Colonic mucosa (tissue), 4 donors: ENCODE measurements around the gene SLC35G6. TPM values are rescaled to one million over a fixed set of nuclear protein-coding genes. Genes with fewer than 3 reads are reported as not detected.

ENCODE experiments used
- DNase-seq: peaks from one replicate; pipeline ENCODE4 v3.0.0-alpha.2; 2020
- H3K27ac ChIP-seq: fragments of 200-600 bp; one replicate; pipeline ENCODE4 v1.8.0; 2021
- H3K27me3 ChIP-seq: fragments of 200-600 bp; one replicate; pipeline ENCODE4 v1.8.0; 2021
- H3K36me3 ChIP-seq: fragments of 200-600 bp; one replicate; pipeline ENCODE4 v1.8.0; 2021
- H3K4me1 ChIP-seq: fragments of 200-600 bp; one replicate; pipeline ENCODE4 v1.8.0; 2021; ENCODE audit warnings: mild to moderate bottlenecking
- H3K4me3 ChIP-seq: fragments of 200-600 bp; one replicate; pipeline ENCODE4 v1.8.0; 2021
- H3K9ac ChIP-seq, 2 donors: one replicate each; pipeline ENCODE4 v1.7.0; 2013; ENCODE audit warnings: control low read depth in 2 of 2, low read depth in 2 of 2, low read length in 2 of 2
- H3K9me3 ChIP-seq: fragments of 200-600 bp; one replicate; pipeline ENCODE4 v1.8.0; 2021
- intact Hi-C: fragments of 100-400 bp; cut with DNase I; formaldehyde crosslinking; loops from one replicate; pipeline ENCODE4 v1.14.1; 2022
- total RNA-seq, 2 donors: library from RNA; stranded (reverse); fragmentation: NEBNext Ultra II Directional in 1 of 2; extraction: Animal tissue kit (Norgen Biotek cat#: 25700) in 1 of 2; gene quantifications; one replicate each; pipeline ENCODE4 v1.2.1, GENCODE V29; 2021
- TF ChIP-seq, protein P1 (sequence below): fragments of 200-600 bp; IDR thresholded peaks from one replicate; pipeline ENCODE4 v1.8.0; 2022; ENCODE audit warnings: antibody characterized with exemption, mild to moderate bottlenecking
- donor health status: healthy.
- donor health status: DM: no; HTN: no; CAD: no.
- donor health status: DM: no; HTN: no; CAD: no.

Gene SLC35G6
- total RNA-seq, 2 donors from 2014 or later: not detected

DNA sequence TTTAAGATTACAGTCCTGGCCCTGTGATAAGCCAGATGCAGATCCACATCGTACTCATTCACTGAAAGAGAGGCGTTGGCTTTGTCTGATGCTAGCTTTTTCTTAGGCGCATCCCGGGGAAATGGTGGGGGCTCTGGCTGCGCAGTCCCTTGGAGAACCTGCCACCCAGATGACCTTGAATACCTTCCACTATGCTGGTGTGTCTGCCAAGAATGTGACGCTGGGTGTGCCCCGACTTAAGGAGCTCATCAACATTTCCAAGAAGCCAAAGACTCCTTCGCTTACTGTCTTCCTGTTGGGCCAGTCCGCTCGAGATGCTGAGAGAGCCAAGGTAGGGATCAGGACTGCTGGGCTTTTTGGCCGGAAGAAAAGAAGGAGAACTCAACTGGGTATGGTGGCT lies 26.9 kb downstream of the SLC35G6 start:
- TF ChIP-seq, protein P1, sequence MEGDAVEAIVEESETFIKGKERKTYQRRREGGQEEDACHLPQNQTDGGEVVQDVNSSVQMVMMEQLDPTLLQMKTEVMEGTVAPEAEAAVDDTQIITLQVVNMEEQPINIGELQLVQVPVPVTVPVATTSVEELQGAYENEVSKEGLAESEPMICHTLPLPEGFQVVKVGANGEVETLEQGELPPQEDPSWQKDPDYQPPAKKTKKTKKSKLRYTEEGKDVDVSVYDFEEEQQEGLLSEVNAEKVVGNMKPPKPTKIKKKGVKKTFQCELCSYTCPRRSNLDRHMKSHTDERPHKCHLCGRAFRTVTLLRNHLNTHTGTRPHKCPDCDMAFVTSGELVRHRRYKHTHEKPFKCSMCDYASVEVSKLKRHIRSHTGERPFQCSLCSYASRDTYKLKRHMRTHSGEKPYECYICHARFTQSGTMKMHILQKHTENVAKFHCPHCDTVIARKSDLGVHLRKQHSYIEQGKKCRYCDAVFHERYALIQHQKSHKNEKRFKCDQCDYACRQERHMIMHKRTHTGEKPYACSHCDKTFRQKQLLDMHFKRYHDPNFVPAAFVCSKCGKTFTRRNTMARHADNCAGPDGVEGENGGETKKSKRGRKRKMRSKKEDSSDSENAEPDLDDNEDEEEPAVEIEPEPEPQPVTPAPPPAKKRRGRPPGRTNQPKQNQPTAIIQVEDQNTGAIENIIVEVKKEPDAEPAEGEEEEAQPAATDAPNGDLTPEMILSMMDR: no peak
- H3K9me3 ChIP-seq: no peaks in the 10 kb centered on the region
- intact Hi-C loops: no loop called here
- H3K4me3 ChIP-seq: no peak overlapping the region
- H3K27me3 ChIP-seq: no peaks in the 10 kb centered on the region
- no peak overlapping the region for H3K9ac ChIP-seq
- H3K36me3 ChIP-seq: peaks cover 32% of the 10 kb centered on the region
- no peak for DNase-seq
- H3K27ac ChIP-seq: no peak overlapping the region
- no peaks in the 10 kb centered on the region for H3K4me1 ChIP-seq

DNA sequence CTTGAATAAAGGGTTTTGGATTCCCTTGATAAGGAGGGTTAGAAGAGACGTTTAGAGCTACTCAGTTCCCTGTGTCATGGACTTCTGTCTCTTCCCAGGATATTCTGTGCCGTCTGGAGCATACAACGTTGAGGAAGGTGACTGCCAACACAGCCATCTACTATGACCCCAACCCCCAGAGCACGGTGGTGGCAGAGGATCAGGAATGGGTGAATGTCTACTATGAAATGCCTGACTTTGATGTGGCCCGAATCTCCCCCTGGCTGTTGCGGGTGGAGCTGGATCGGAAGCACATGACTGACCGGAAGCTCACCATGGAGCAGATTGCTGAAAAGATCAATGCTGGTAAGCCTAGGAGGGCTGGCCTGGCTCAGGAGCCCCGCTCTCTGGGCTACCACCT lies 27.6 kb downstream of the SLC35G6 start:
- Histone ChIP-seq H3K4me3 (no peak overlapping the region), H3K9ac (no peak overlapping the region), H3K27me3 (no peaks in the 10 kb centered on the region), H3K36me3 (peaks cover 26% of the 10 kb centered on the region), H3K9me3 (no peaks in the 10 kb centered on the region), H3K27ac (no peak overlapping the region), H3K4me1 (no peaks in the 10 kb centered on the region)
- DNase-seq: no peak
- TF ChIP-seq, protein P1: no peak
- intact Hi-C loops: no loop called here

GRCh38 chr17:7509937-7510336 lies 28.7 kb downstream of the SLC35G6 start:
- Histone ChIP-seq H3K9me3 (no peaks in the 10 kb centered on the region), H3K4me3 (no peak overlapping the region), H3K4me1 (no peaks in the 10 kb centered on the region), H3K36me3 (peaks cover 23% of the 10 kb centered on the region), H3K27me3 (no peaks in the 10 kb centered on the region), H3K9ac (no peak overlapping the region), H3K27ac (no peak overlapping the region)
- TF ChIP-seq, protein P1: no peak
- intact Hi-C loops: loop anchor here (10.0 kb wide), 1 partner anchor 155 kb away; the partner anchor contains the start of genes KCTD11 and TMEM95
- DNase-seq: no peak

GRCh38 chr17:7511108-7511507 lies 29.9 kb downstream of the SLC35G6 start:
- Histone ChIP-seq H3K36me3 (peaks cover 23% of the 10 kb centered on the region), H3K27me3 (no peaks in the 10 kb centered on the region), H3K4me1 (peaks cover 6% of the 10 kb centered on the region), H3K27ac (no peak overlapping the region), H3K9me3 (no peaks in the 10 kb centered on the region), H3K9ac (no peak overlapping the region), H3K4me3 (no peak overlapping the region)
- TF ChIP-seq, protein P1: no peak
- intact Hi-C loops: loop anchor here (10.0 kb wide), 1 partner anchor 156 kb away; the partner anchor contains the start of genes KCTD11 and TMEM95
- no peak for DNase-seq

- no peak overlapping the region for H3K27ac ChIP-seq
- TF ChIP-seq, protein P1: no peak
- H3K9ac ChIP-seq: no peak overlapping the region
- intact Hi-C loops: loop anchor here (10.0 kb wide), 1 partner anchor 157 kb away; the partner anchor contains the start of genes KCTD11 and TMEM95
- H3K9me3 ChIP-seq: no peaks in the 10 kb centered on the region
- peaks cover 23% of the 10 kb centered on the region for H3K36me3 ChIP-seq
- DNase-seq: no peak
- H3K4me1 ChIP-seq: peaks cover 6% of the 10 kb centered on the region
- no peak overlapping the region for H3K4me3 ChIP-seq
- H3K27me3 ChIP-seq: no peaks in the 10 kb centered on the region
Observed at GRCh38 chr17:7512105-7512504, 30.9 kb downstream of the SLC35G6 start.
